Adipose tissue (tissue), 3 donors: ENCODE data around the gene UHRF1. TPM values are rescaled to one million over a fixed set of nuclear protein-coding genes. Genes with fewer than 3 reads are reported as not detected.
"Not testable (repeated sequence)": the region's sequence is repeated elsewhere in the genome, so short reads cannot be mapped to it uniquely, and the experiment has no call there.

ENCODE experiments used
- H3K27ac ChIP-seq: one replicate; pipeline ENCODE4 v1.5.1; 2013; ENCODE audit warnings: low read depth, low read length
- WGBS, 3 donors: extraction: QIAGEN DNeasy Blood & Tissue Kit; methylation state at CpG; one replicate each; pipeline ENCODE4 v1.1.7; 2013; 5-methylcytosine and 5-hydroxymethylcytosine counted together
- polyA plus RNA-seq, 3 donors: library from polyadenylated mRNA; stranded (reverse); fragments of 200-250 nt; gene quantifications; one replicate each; pipeline ENCODE4 v1.2.3, GENCODE V29; 2013
- donor health status: healthy with polysubstance abuse.
- donor health status: Bipolar disorder and iron deficiency.
- donor health status: healthy.

The UHRF1 gene
- polyA plus RNA-seq, 3 donors = 0.25 to 0.49 (median 0.45) TPM

DNA sequence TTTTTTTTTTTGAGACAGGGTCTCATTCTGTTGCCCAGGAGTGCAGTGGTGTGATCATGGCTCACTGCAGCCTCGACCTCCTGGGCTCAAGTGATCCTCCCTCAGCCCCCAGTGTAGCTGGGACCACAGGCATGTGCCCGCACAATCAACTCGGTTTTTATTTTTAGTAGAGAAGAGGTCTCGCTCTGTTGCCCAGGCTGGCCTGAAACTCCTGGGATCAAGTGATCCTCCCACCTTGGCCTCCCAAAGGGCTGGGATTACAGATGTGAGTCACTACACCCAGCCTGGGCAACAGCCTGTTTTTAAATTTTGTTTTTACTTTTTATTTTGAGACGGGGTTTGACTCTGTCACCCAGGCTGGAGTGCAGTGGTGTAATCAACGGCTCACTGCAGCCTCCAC lies 57.3 kb downstream of the UHRF1 start:
- 81 to 83% (median 81%) methylated on average over 6 of the region's 6 CpGs for WGBS, 3 donors
- H3K27ac ChIP-seq = no peak overlapping the region

DNA sequence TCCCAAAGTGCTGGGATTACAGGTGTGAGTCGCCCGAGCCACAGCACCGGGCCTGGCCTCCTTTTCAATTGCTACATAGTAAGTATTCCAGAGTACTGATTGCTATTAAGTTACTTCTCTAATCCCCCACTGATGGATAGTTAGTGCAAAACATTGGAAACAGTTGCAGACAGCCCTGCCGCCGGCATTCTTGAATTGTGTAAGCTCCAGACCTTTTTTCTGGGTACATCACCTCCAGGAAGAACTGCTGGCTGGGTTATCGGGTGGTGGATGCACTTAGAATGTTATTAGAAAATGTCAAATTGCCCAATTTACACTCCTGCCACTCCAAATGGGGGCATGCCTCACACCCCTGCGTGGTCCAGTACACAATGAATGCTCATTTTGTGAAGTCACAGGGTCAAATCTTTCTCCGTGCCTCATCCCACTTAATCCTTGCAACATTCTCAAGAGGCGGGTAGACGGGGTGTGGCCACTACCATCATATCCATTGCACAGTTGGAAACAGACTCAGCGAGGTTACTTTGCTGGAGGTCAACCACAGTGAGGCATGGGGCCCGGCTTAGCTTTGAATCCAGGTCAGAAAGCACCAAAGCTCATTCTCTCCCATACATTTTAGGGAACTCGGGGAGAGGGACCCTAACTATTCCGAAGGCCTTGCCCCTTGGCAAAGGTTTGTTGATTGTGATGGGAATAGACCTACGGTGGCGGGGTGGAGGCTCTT lies 58.6 kb downstream of the UHRF1 start:
- 61 to 79% (median 70%) methylated on average over 16 of the region's 16 CpGs for WGBS, 3 donors
- H3K27ac ChIP-seq = no peak overlapping the region

- H3K27ac ChIP-seq = no peak within 1 kb of the TSS
- WGBS, 3 donors = 1 to 2% (median 1%) methylated on average over 37 to 96 of the region's 96 CpGs
These were observed 59.4 kb downstream of the UHRF1 start, which contains the start of gene KDM4B for GRCh38 chr19:4968462-4969291. TSS of gene KDM4B (plus strand) at chr19:4969113. CDS start at chr19:5032891, 63,778 bp downstream.

- 0 to 2% (median 1%) methylated on average over 23 to 54 of the region's 54 CpGs for WGBS, 3 donors
- H3K27ac ChIP-seq = no peak overlapping the region
These were observed 60.0 kb downstream of the UHRF1 start for GRCh38 chr19:4969292-4969771.

DNA sequence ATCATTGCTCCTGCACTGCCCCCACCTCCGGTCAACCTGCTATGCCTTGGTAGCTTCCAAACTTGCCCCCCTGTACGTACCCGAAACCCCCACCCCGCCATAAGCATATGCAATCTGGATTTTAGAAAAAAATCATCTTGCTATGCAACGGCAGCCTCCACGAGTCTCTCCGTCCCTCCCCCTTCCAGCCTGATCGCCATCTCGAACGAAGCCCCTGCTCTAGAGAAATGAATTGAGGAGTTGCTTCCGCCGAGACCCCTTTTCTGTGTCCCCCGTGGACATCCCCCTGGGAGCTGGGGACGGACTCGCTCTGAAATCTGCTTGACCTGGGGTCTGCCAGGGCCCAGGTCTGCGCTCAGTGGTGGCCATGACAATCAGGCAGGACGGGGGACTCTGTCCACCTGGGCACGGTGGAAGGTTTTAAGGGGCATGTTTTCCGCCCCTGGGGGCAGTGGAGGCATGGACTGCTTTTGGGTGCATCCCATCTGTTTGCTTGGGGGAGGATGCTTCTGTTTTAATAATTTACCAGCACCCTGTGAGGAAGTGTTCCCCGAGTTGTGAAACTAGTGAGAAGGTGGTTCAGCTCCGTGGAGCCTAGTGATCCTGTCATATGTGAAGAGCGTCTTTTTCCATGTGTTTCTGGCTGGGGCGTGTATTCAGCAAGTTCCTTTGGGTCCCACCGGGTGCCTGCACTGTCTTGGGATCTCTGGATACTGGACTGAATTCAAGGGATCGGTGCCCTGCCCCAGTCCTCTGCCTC lies 60.7 kb downstream of the UHRF1 start:
- 4 to 5% (median 5%) methylated on average over 25 of the region's 25 CpGs for WGBS, 3 donors
- no peak overlapping the region for H3K27ac ChIP-seq

GRCh38 chr19:4970558-4971423 lies 61.5 kb downstream of the UHRF1 start:
- 13 to 20% (median 17%) methylated on average over 31 of the region's 31 CpGs for WGBS, 3 donors
- H3K27ac ChIP-seq = no peak overlapping the region

- WGBS, 3 donors = 31 to 43% (median 39%) methylated on average over 10 of the region's 10 CpGs
- H3K27ac ChIP-seq = no peak overlapping the region
These were observed 62.1 kb downstream of the UHRF1 start for GRCh38 chr19:4971424-4971793.

- no peak overlapping the region for H3K27ac ChIP-seq
- WGBS, 3 donors = 86 to 92% (median 86%) methylated on average over 14 to 19 of the region's 19 CpGs
These were observed 62.7 kb downstream of the UHRF1 start for GRCh38 chr19:4971816-4972495.

DNA sequence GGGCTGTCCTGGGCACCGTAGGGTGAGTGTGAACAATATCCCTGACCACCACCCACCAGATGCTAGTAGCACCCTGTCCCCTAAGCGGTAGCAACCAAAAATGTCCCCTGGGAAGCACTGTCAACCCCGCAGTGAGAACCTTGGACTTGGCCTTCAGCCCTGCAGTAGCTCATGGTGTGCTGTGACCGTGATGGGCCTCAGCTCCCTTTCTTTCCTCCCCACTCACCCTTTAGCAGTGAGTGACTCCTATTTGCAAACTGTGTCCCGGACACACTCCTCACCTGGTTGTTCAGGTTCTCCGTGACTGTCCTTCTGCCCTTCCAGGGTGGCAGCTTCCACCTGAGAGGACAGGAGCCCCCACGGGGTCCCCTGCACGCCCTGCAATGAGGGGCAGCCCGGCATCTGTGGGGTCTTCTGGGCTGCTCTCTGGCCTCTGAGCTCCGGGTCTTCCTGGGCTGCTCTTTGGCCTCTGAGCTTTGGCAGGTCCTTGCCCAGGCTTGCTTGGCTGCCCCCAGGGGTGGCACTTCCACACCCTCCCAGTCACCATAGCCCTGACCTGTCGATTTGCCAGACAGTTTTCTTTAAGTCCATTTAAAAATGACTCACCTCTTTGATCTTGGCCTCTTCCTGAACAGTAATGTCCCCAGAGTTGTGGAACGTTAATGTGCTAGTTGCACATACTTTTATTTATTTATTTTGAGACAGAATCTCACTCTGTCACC lies 63.4 kb downstream of the UHRF1 start:
- 69 to 79% (median 74%) methylated on average over 12 of the region's 12 CpGs for whole genome bisulfite sequencing, 3 donors
- no peak overlapping the region for H3K27ac ChIP-seq

DNA sequence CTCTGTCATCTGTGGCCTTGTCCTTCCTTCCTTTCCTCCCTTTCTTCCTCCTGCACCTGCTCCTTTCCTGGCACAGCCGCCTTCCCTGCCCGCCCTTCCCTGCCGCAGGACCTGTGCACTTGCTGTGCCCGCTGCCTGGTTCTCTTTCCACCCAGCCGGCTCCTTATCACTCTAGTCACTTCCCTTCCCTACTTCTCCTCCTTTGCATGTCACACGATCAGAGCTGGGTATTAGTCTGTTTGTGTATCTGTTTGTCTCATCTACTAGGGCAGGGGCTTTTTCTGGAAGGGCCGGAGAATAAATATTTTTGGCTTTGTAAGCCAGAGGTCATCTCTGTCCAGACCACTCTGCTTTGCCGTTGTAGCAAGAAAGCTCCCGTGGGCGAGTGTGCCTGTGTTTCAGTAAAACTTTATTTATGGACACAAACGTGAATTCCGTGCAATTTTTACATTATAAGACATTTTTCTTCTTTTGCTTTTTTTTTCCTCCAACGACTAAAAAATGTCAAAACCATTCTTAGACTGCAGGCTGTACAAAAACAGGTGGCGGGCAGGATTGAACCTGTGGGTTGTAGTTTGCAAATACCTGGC lies 65.7 kb downstream of the UHRF1 start:
- no peak overlapping the region for H3K27ac ChIP-seq
- 57 to 74% (median 57%) methylated on average over 14 of the region's 14 CpGs for WGBS, 3 donors

DNA sequence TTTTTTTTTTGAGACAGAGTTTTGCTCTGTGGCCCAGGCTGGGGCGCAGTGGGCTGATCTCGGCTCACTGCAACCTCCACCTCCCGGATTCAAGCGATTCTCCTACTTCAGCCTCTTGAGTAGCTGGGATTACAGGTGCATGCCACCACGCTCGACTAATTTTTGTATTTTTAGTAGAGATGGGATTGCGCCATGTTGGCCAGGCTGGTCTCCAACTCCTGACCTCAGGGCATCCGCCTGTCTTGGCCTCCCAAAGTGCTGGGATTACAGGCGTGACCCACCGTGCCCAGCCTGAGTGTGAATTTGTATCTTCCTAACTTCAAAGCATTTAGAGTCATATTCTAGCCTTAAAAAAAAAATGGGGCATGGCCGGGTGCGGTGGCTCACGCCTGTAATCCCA lies 66.3 kb downstream of the UHRF1 start:
- WGBS, 3 donors = 79 to 95% (median 80%) methylated on average over 12 to 13 of the region's 13 CpGs
- not testable (repeated sequence) for H3K27ac ChIP-seq

DNA sequence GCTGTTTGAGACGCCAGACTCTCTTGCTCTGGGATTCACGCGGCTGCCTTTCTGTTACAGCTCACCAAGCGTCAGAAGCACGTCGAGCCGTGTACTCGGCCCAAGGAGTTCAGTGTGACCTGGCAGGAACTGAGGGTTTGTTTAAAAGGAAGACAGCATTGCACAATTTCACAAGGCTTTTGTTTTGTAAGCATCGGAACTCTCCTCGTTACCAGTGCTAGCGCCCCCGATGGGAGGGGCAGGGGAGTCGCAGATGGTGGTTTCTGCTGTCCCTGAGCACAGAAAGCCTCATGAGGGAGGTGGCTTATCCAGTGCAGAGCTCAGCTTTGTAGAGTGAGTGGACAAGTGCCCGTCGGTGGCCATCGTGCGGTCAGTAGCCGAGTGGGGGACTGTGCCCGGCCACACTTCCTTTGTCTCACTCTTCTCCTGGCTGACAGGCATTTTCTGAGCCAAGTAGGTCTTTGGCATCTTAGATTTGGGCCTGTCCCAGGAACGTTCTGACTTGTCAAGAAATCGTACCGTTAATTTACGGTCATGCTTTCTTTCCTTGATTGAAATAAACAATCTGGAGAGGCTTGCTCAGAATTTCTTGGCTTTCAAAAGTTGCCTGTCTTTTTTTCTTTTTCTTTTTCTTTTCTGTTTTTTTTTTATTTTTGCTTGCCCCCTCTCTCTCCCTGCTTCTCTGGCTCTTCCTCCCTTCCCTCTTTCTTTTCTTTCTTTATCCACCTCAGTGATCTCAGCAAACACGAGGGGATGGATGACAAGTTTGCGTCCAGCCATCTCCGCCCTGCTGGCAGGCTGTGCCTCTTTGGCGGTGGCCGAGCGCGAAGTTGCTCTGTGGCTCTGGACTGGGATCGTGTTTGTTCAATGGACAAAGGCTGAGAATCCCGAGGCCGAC lies 67.3 kb downstream of the UHRF1 start:
- peak overlapping the region; percentile 70 for H3K27ac ChIP-seq
- WGBS, 3 donors = 26 to 58% (median 27%) methylated on average over 33 of the region's 33 CpGs

DNA sequence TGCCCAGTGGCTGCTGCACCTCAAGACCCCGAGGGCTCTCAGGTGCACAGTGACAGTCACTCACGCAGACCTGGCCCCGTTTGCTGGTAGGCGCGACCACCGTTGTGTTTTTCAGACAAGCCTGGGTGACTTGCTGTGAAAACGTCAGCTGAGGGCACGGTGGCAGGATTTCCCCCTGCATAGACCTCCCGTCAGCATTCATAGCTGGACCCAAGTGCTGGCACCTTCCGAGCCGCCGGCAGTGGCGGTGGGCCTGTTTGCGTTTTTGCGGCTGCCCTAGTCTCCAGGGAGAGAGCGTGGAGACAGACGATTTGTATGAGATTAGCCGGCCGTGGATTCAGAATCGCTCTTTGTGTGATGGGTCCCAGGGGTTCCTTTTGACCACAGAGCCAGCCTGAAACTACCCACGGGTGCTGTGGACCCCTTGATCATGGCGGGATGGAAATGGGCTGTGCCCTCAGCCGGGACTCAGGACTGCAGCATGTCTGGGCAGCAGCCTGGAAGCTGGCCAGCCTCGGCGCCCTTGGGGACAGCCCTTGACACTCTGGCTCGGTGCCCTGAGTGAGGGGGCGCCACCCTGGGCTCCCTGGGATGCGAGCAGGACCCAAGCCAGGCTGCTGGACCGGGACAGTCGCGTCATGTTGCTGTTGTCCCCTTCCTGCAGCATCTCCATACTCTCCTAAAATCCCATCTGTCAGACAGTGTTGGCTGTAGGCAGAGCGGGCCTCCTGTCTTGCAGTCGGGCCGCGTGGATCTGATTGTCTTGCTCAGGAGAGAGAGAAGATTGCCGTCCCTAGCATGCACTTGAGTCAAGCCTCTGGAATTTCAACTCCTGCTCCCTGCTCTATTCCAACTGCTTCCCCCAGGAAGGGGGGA lies 68.2 kb downstream of the UHRF1 start:
- H3K27ac ChIP-seq = no peak overlapping the region
- 59 to 70% (median 63%) methylated on average over 36 of the region's 36 CpGs for WGBS, 3 donors

- WGBS, 3 donors = 55 to 68% (median 57%) methylated on average over 8 of the region's 8 CpGs
- H3K27ac ChIP-seq = no peak overlapping the region
These were observed 70.0 kb downstream of the UHRF1 start for GRCh38 chr19:4979211-4979807.
